ENCODE data around the gene ATP9B. TPM values are rescaled to one million over a fixed set of nuclear protein-coding genes. Genes with fewer than 3 reads are reported as not detected.

ATP9B gene
- total RNA-seq, 1 donor from 2014 or later: 43.9 TPM

DNA sequence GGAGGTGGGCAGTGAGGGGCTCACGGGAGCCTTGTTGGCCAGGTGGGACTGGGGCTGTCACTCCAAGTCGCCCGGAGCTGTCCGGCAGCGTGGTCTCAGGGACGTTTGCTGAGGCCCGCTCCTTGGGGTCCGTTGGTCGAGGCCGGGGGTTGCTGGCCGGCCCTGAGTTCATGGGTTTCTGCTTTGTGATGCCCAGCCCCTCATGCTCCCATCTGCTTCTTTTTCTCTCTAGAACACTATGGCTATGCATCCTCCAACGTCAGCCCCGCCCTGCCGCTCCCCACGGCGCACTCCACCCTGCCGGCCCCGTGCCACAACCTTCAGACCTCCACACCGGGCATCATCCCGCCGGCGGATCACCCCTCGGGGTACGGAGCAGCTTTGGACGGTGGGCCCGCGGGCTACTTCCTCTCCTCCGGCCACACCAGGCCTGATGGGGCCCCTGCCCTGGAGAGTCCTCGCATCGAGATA, 341.0 kb downstream of the ATP9B start:
- Histone ChIP-seq H3K36me3 (peaks cover 5% of the 10 kb centered on the region), H3K27me3 (no peaks in the 10 kb centered on the region), H3K4me3 (no peak overlapping the region), H3K4me1 (peaks cover 9% of the 10 kb centered on the region), H3K27ac (no peak overlapping the region), H3K9me3 (no peaks in the 10 kb centered on the region)
- intact Hi-C loops (cut with DNase I): no loop called here
- TF ChIP-seq, protein P1, sequence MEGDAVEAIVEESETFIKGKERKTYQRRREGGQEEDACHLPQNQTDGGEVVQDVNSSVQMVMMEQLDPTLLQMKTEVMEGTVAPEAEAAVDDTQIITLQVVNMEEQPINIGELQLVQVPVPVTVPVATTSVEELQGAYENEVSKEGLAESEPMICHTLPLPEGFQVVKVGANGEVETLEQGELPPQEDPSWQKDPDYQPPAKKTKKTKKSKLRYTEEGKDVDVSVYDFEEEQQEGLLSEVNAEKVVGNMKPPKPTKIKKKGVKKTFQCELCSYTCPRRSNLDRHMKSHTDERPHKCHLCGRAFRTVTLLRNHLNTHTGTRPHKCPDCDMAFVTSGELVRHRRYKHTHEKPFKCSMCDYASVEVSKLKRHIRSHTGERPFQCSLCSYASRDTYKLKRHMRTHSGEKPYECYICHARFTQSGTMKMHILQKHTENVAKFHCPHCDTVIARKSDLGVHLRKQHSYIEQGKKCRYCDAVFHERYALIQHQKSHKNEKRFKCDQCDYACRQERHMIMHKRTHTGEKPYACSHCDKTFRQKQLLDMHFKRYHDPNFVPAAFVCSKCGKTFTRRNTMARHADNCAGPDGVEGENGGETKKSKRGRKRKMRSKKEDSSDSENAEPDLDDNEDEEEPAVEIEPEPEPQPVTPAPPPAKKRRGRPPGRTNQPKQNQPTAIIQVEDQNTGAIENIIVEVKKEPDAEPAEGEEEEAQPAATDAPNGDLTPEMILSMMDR (IDR thresholded peaks at IDR 0.05): no peak
- no peak for ATAC-seq
- peak; percentile 61 for DNase-seq

DNA sequence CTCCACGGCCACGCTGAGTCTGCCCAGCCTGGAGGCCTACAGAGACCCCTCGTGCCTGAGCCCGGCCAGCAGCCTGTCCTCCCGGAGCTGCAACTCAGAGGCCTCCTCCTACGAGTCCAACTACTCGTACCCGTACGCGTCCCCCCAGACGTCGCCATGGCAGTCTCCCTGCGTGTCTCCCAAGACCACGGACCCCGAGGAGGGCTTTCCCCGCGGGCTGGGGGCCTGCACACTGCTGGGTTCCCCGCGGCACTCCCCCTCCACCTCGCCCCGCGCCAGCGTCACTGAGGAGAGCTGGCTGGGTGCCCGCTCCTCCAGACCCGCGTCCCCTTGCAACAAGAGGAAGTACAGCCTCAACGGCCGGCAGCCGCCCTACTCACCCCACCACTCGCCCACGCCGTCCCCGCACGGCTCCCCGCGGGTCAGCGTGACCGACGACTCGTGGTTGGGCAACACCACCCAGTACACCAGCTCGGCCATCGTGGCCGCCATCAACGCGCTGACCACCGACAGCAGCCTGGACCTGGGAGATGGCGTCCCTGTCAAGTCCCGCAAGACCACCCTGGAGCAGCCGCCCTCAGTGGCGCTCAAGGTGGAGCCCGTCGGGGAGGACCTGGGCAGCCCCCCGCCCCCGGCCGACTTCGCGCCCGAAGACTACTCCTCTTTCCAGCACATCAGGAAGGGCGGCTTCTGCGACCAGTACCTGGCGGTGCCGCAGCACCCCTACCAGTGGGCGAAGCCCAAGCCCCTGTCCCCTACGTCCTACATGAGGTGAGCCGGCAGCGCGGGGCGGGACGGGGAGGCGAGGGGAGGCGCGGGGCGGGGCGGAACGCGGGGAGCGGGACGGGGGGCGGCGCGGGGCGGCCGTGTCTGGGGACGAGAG, 341.8 kb downstream of the ATP9B start:
- ATAC-seq (peak; percentile 6), DNase-seq (peak; percentile 63)
- Histone ChIP-seq H3K36me3 (peaks cover 5% of the 10 kb centered on the region), H3K27ac (no peak overlapping the region), H3K4me3 (no peak overlapping the region), H3K4me1 (peaks cover 3% of the 10 kb centered on the region), H3K9me3 (no peaks in the 10 kb centered on the region), H3K27me3 (no peaks in the 10 kb centered on the region)
- TF ChIP-seq, protein P1 (IDR thresholded peaks at IDR 0.05): no peak
- intact Hi-C loops (cut with DNase I): no loop called here

DNA sequence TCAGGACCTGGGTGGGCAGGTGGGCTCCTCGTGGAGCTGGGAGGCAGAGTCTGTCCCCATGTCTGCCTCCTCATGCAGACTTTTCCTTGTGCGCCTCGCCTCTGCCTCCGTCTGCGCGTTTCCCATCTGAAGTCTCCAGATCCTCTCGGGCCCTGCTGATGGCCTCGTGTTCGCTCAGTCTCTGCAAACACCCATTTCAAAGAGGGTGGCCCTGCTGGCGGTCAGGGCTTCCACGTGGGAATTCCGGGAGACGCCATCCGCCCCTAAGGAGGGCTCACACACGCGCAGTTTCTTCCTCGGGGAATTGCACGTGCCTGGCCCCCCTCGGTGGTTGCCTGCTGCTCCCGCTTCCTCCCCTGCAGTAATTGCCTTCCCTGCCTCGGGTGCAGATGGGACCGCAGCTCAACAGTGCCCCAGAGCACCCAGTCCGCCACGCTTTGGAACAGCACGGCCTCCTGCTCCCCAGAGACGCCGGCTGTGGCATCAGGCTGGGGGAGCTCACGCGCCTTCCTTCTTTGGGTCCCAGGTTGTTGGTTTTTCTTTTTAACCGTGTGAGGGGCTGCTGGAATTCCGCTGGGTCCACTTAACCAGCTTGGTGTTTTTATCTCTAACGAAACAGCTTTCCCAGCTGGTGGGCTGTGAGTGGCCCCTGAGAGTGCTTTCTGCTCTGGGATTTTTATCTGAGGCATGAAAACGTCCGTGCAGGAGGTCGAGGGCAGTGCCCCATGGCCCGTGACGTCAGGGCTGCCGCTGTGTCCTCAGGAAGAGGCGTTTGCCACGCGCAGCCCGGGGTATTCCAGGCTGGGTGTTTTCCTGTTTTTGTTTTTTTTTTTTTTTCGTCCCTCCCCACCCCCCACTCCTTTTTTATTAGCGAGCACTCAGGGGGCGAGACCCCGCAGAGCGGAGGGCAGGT, 342.7 kb downstream of the ATP9B start:
- Histone ChIP-seq H3K27ac (no peak overlapping the region), H3K36me3 (peaks cover 5% of the 10 kb centered on the region), H3K27me3 (no peaks in the 10 kb centered on the region), H3K4me3 (no peak overlapping the region), H3K9me3 (no peaks in the 10 kb centered on the region), H3K4me1 (peaks cover 3% of the 10 kb centered on the region)
- intact Hi-C loops (cut with DNase I): no loop called here
- peak; percentile 55 for DNase-seq
- TF ChIP-seq, protein P1 (IDR thresholded peaks at IDR 0.05): no peak
- no peak for ATAC-seq

DNA sequence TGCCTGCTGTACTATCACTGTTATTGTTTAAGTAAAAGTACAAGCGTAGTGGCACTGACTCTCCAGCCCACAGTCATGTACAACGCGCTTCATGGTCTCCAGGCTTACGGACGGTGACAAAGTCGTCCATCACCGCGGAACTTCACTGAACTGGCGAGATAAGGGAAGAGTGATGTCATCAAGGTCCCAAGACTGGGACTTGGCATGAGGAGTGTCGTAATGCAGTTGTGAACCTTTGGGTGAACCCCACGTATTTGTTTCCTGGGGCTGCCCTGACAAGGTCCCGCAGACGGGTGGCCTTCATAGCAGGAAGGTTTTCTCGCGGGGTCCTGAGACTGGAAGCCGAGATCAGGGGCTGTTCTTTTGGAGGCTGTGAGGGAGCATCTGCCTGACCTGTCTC, 343.8 kb downstream of the ATP9B start:
- ATAC-seq (no peak), DNase-seq (no peak)
- Histone ChIP-seq H3K27ac (no peak overlapping the region), H3K4me1 (peaks cover 3% of the 10 kb centered on the region), H3K9me3 (no peaks in the 10 kb centered on the region), H3K36me3 (peaks cover 5% of the 10 kb centered on the region), H3K4me3 (no peak overlapping the region), H3K27me3 (no peaks in the 10 kb centered on the region)
- TF ChIP-seq, protein P1 (IDR thresholded peaks at IDR 0.05): no peak
- intact Hi-C loops (cut with DNase I): no loop called here

DNA sequence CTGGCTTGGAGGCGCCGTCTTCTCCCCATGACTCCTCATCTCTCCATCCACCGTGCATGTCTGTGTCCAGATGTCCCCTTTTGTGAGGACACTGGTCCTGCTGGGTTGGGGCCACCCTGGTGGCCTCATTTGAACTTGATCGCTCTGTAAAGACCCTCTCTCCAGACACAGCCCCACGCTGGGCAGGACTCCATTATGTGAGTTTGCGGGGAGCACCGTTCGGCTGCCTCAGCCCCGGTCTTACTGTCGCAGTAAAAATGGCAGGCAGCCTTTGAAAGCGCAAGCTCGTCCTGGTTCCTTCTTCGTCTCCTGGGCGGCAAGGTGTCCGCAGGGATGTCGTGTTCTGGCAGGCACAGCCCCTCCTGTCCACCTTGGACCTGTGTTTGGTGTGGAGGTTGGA, 344.2 kb downstream of the ATP9B start:
- Histone ChIP-seq H3K4me3 (no peak overlapping the region), H3K27ac (no peak overlapping the region), H3K9me3 (no peaks in the 10 kb centered on the region), H3K4me1 (peaks cover 3% of the 10 kb centered on the region), H3K27me3 (no peaks in the 10 kb centered on the region), H3K36me3 (peaks cover 5% of the 10 kb centered on the region)
- intact Hi-C loops (cut with DNase I): no loop called here
- ATAC-seq (no peak), DNase-seq (peak; percentile 62)
- TF ChIP-seq, protein P1 (IDR thresholded peaks at IDR 0.05): no peak

Data from upper lobe of right lung (tissue), 1 donor.